Hepatocyte (in vitro differentiated cells): ENCODE measurements around the gene CHSY3. TPM values are rescaled to one million over a fixed set of nuclear protein-coding genes. Genes with fewer than 3 reads are reported as not detected.
A peak's percentile ranks its signal among the peaks of the same experiment; 100 is the strongest.

ENCODE experiments used
- DNase-seq: peaks from one replicate; pipeline ENCODE4 v3.0.0-alpha.2; 2016; ENCODE audit warnings: low spot score
- H2AFZ ChIP-seq: fragments of 200-600 bp; sonication (generic); 2 replicates; pipeline ENCODE4 v1.6.0; 2016; ENCODE audit warnings: antibody characterized with exemption, mild to moderate bottlenecking
- H3K27ac ChIP-seq: fragments of 200-600 bp; sonication (generic); 2 replicates; pipeline ENCODE4 v1.5.1; 2016; ENCODE audit warnings: mild to moderate bottlenecking
- H3K27me3 ChIP-seq: fragments of 200-600 bp; sonication (generic); 2 replicates; pipeline ENCODE4 v1.6.1; 2016
- H3K36me3 ChIP-seq: fragments of 200-600 bp; sonication (generic); replicated peaks from 2 replicates; pipeline ENCODE4 v1.5.1; 2016; ENCODE audit warnings: low read depth; ENCODE audit not compliant: insufficient read depth
- H3K4me1 ChIP-seq: fragments of 200-600 bp; sonication (generic); 2 replicates; pipeline ENCODE4 v1.5.1; 2016; ENCODE audit warnings: mild to moderate bottlenecking, moderate library complexity; ENCODE audit not compliant: insufficient read depth
- H3K4me2 ChIP-seq: fragments of 200-600 bp; sonication (generic); 2 replicates; pipeline ENCODE4 v1.6.0; 2016
- H3K4me3 ChIP-seq: fragments of 200-600 bp; sonication (generic); 2 replicates; pipeline ENCODE4 v1.5.1; 2016; ENCODE audit warnings: mild to moderate bottlenecking
- H3K79me2 ChIP-seq: fragments of 200-600 bp; sonication (generic); 2 replicates; pipeline ENCODE4 v1.6.0; 2017; ENCODE audit warnings: mild to moderate bottlenecking
- H3K9me2 ChIP-seq: fragments of 200-600 bp; sonication (generic); replicated peaks from 2 replicates; pipeline ENCODE4 v1.6.0; 2017; ENCODE audit warnings: mild to moderate bottlenecking; ENCODE audit not compliant: insufficient read depth
- H3K9me3 ChIP-seq: fragments of 200-600 bp; sonication (generic); 2 replicates; pipeline ENCODE4 v1.5.1; 2016; ENCODE audit warnings: low read depth, mild to moderate bottlenecking
- H4K20me1 ChIP-seq: fragments of 200-600 bp; sonication (generic); 2 replicates; pipeline ENCODE4 v1.6.0; 2016; ENCODE audit warnings: mild to moderate bottlenecking; ENCODE audit not compliant: insufficient read depth, poor library complexity, severe bottlenecking
- EZH2 ChIP-seq: fragments of 200-600 bp; sonication (generic); IDR thresholded peaks from 2 replicates; pipeline ENCODE4 v1.6.1; 2016; ENCODE audit warnings: antibody characterized with exemption, mild to moderate bottlenecking, borderline replicate concordance
- EZH2phosphoT487 ChIP-seq: fragments of 200-600 bp; sonication (generic); IDR thresholded peaks from one replicate; pipeline ENCODE4 v1.6.1; 2018; ENCODE audit warnings: antibody characterized with exemption, mild to moderate bottlenecking, low read depth, moderate library complexity; ENCODE audit not compliant: unreplicated experiment, severe bottlenecking
- WGBS: methylation state at CpG from one replicate; pipeline ENCODE4 v1.1.6; 2016; ENCODE audit warnings: low lambda C conversion rate; ENCODE audit errors: missing lambda C conversion rate; 5-methylcytosine and 5-hydroxymethylcytosine counted together
- polyA plus RNA-seq: library from polyadenylated mRNA; unstranded; fragments of >200 nt; fragmentation: Nextera tagmentation; extraction: Ambion mirVana; gene quantifications from 2 replicates; pipeline ENCODE4 v1.2.1, GENCODE V29; 2016
- total RNA-seq: library from RNA; depleted of rRNA; stranded (reverse); fragments of >200 nt; gene quantifications from 2 replicates; pipeline ENCODE4 v1.2.3, GENCODE V29; 2014
- TF ChIP-seq, protein P1 (sequence below): fragments of 200-600 bp; sonication (generic); IDR thresholded peaks from 2 replicates; pipeline ENCODE4 v1.5.1; 2016; ENCODE audit warnings: antibody characterized with exemption, mild to moderate bottlenecking; ENCODE audit not compliant: poor library complexity

Gene CHSY3
- total and polyA plus RNA-seq, 2 experiments from 2014 or later = 16.0 to 22.4 TPM

DNA sequence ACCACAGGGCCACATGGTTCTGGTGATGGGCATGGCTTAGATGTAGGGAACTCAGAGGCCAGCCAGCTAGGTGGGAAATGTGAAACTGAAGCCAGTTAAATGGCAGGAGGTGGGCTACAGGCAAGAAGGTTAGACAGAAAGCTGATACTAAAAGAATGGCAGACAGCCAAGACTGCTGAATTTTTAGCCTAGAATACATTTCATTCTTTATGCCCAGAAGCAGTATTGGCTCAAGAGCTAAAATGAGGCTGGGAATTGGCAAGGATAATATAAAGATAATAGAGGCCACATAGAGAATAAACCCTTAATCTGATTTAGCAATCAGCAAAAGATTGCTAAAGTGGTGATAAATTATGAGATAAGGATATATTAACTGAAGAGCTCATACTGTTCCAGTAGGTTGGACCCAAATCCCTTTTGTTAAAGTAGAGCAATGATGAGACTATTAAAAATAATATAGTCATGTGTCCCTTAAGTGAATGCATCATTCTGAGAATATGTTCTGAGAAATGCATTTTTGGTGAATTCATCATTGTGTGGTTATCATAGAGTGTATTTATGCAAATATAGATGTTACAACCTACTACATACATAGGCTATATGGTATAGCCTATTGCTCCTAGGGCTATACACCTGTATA is 234.3 kb downstream of the CHSY3 start:
- TF ChIP-seq EZH2 (no peak), EZH2phosphoT487 (no peak)
- TF ChIP-seq, protein P1, sequence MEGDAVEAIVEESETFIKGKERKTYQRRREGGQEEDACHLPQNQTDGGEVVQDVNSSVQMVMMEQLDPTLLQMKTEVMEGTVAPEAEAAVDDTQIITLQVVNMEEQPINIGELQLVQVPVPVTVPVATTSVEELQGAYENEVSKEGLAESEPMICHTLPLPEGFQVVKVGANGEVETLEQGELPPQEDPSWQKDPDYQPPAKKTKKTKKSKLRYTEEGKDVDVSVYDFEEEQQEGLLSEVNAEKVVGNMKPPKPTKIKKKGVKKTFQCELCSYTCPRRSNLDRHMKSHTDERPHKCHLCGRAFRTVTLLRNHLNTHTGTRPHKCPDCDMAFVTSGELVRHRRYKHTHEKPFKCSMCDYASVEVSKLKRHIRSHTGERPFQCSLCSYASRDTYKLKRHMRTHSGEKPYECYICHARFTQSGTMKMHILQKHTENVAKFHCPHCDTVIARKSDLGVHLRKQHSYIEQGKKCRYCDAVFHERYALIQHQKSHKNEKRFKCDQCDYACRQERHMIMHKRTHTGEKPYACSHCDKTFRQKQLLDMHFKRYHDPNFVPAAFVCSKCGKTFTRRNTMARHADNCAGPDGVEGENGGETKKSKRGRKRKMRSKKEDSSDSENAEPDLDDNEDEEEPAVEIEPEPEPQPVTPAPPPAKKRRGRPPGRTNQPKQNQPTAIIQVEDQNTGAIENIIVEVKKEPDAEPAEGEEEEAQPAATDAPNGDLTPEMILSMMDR = no peak
- Histone ChIP-seq H3K27me3 (no peaks in the 10 kb centered on the region), H3K4me2 (no peak overlapping the region), H3K27ac (no peak overlapping the region), H3K9me3 (no peaks in the 10 kb centered on the region), H2AFZ (no peak overlapping the region), H3K36me3 (no peaks in the 10 kb centered on the region), H3K9me2 (no peaks in the 10 kb centered on the region), H3K4me1 (no peaks in the 10 kb centered on the region), H4K20me1 (no peaks in the 10 kb centered on the region), H3K79me2 (no peaks in the 10 kb centered on the region), H3K4me3 (no peak overlapping the region)
- DNase-seq = no peak

- Histone ChIP-seq H3K36me3 (no peaks in the 10 kb centered on the region), H3K27me3 (no peaks in the 10 kb centered on the region), H3K4me1 (no peaks in the 10 kb centered on the region), H3K27ac (no peak overlapping the region), H3K9me2 (no peaks in the 10 kb centered on the region), H3K9me3 (no peaks in the 10 kb centered on the region), H4K20me1 (no peaks in the 10 kb centered on the region), H3K4me2 (no peak overlapping the region), H2AFZ (no peak overlapping the region), H3K4me3 (no peak overlapping the region), H3K79me2 (no peaks in the 10 kb centered on the region)
- WGBS = 55% methylated on average over 3 of the region's 3 CpGs
- DNase-seq = peak; percentile 70
- TF ChIP-seq, protein P1 = peak; percentile 59
- TF ChIP-seq EZH2 (no peak), EZH2phosphoT487 (no peak)
Observed at GRCh38 chr5:130141659-130142320, 237.5 kb downstream of the CHSY3 start.

- Histone ChIP-seq H3K27ac (no peak overlapping the region), H3K9me2 (no peaks in the 10 kb centered on the region), H3K9me3 (no peaks in the 10 kb centered on the region), H4K20me1 (no peaks in the 10 kb centered on the region), H3K36me3 (no peaks in the 10 kb centered on the region), H3K79me2 (peaks cover 2% of the 10 kb centered on the region), H3K4me3 (no peak overlapping the region), H3K27me3 (no peaks in the 10 kb centered on the region), H3K4me2 (no peak overlapping the region), H3K4me1 (peaks cover 7% of the 10 kb centered on the region), H2AFZ (no peak overlapping the region)
- TF ChIP-seq, protein P1 = no peak
- TF ChIP-seq EZH2phosphoT487 (no peak), EZH2 (no peak)
- WGBS = 68% methylated on average over 2 of the region's 2 CpGs
- no peak for DNase-seq
Observed at GRCh38 chr5:130151239-130151638, 247.0 kb downstream of the CHSY3 start.
